Gastroesophageal sphincter (tissue), 4 donors: ENCODE data around the gene BEGAIN. TPM values are rescaled to one million over a fixed set of nuclear protein-coding genes. Genes with fewer than 3 reads are reported as not detected.

Source experiments
- ATAC-seq: fragments of 150-250 bp; one replicate; pipeline ENCODE4 v1.9.1; 2016; ENCODE audit warnings: mild to moderate bottlenecking, moderate library complexity
- H3K27ac ChIP-seq, 4 donors: fragments of 200-600 bp; sonication (generic) in 3 of 4; 1 replicate in 3 of 4; 2 replicates in 1 of 4; pipeline ENCODE4 v1.5.1; 2016 to 2019
- H3K27me3 ChIP-seq: fragments of 200-600 bp; sonication (generic); one replicate; pipeline ENCODE4 v1.5.1; 2019
- H3K36me3 ChIP-seq, 2 donors: fragments of 200-600 bp; sonication (generic); one replicate each; pipeline ENCODE4 v1.5.1; 2019; ENCODE audit warnings: control low read depth in 1 of 2
- H3K4me1 ChIP-seq, 3 donors: fragments of 200-600 bp; sonication (generic); 1 replicate in 2 of 3; 2 replicates in 1 of 3; pipeline ENCODE4 v1.5.1; 2016 to 2019; ENCODE audit warnings: control low read depth in 2 of 3
- H3K4me3 ChIP-seq, 2 donors: fragments of 200-600 bp; sonication (generic); one replicate each; pipeline ENCODE4 v1.5.1; 2019; ENCODE audit warnings: mild to moderate bottlenecking in 1 of 2, moderate library complexity in 1 of 2
- H3K9me3 ChIP-seq, 3 donors: fragments of 200-600 bp; sonication (generic); one replicate each; pipeline ENCODE4 v1.5.1; 2017 to 2019; ENCODE audit warnings: control low read depth in 2 of 3
- EP300 ChIP-seq: sonication (generic); formaldehyde crosslinking; IDR thresholded peaks from one replicate; pipeline ENCODE4 v1.6.1; 2017; ENCODE audit warnings: antibody characterized with exemption, mild to moderate bottlenecking
- POLR2A ChIP-seq, 2 donors: fragments of 450-650 bp; IDR thresholded peaks; one replicate each; pipeline ENCODE4 v1.6.1; 2017; ENCODE audit warnings: antibody characterized with exemption in 2 of 2, mild to moderate bottlenecking in 2 of 2, moderate library complexity in 1 of 2
- POLR2AphosphoS5 ChIP-seq: sonication (generic); formaldehyde crosslinking; IDR thresholded peaks from one replicate; pipeline ENCODE4 v1.6.1; 2017; ENCODE audit warnings: antibody characterized with exemption
- WGBS, 2 donors: methylation state at CpG; one replicate each; pipeline ENCODE4 v1.1.5; 2018; ENCODE audit warnings: low coverage in 1 of 2; 5-methylcytosine and 5-hydroxymethylcytosine counted together
- total RNA-seq, 4 donors: library from RNA; depleted of rRNA; stranded (reverse); fragments of >200 nt; gene quantifications; one replicate each; pipeline ENCODE4 v1.1.0, GENCODE V29; 2016
- TF ChIP-seq, protein P1 (sequence below), 4 experiments: fragments of 200-600 bp in 2 of 4; fragments of 450-650 bp in 2 of 4; sonication (generic) in 1 of 4; IDR thresholded peaks; one replicate each; pipeline ENCODE4 v1.5.1; 2017 to 2019; ENCODE audit warnings: antibody characterized with exemption in 4 of 4, mild to moderate bottlenecking in 2 of 4, moderate library complexity in 2 of 4

BEGAIN gene
- total RNA-seq, 4 donors from 2014 or later, result 3.9 to 5.6 (median 4.2) TPM

- H3K9me3 ChIP-seq, result no peaks in the 10 kb centered on the region
- no peak overlapping the region for H3K27ac ChIP-seq
- ATAC-seq, result no peak
- no peak overlapping the region for H3K4me3 ChIP-seq
- 89% methylated on average over 3 of the region's 10 CpGs; no CpG with 5 or more reads in 1 of the 2 donors for WGBS, 2 donors
- peaks cover 40% of the 10 kb centered on the region for H3K27me3 ChIP-seq
- H3K4me1 ChIP-seq, result peaks cover 0 to 29% (median 0%) of the 10 kb centered on the region in 3 donors
- H3K36me3 ChIP-seq, result no peaks in the 10 kb centered on the region
- TF ChIP-seq POLR2A (IDR thresholded peaks at IDR 0.05), result no peak
- no peak for TF ChIP-seq POLR2AphosphoS5
Measured at GRCh38 chr14:100619396-100620254, 32.4 kb upstream of the BEGAIN start.

DNA sequence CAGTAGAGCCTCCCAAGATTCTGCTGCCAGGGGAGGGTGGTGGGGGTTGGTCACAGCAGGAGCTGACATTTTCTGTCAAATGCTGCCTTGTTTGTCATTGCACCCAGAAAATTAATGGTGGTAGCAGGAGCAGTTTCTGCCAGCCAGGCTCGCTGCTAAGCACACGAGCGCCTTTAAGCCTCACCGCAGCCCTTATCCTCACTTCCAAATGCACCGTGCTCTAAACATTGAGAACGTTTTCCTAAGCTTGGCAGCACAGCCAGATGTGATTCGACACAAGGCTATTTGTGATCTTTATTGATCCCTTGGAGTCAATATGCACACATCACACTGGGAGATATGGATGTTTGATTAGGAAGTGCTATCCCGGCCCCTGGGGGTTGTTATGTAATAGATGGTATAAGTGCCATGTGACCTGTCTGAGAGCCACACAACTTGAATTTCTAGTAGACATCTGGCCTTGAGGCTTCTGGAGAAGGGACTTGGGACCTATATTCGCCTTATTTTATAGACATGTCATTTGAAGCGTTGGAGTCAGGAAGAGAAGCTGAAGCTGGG is 31.6 kb upstream of the BEGAIN start:
- H3K4me1 ChIP-seq, result peaks cover 0 to 29% (median 0%) of the 10 kb centered on the region in 3 donors
- H3K4me3 ChIP-seq, result no peak overlapping the region
- H3K36me3 ChIP-seq, result no peaks in the 10 kb centered on the region
- H3K27ac ChIP-seq, result no peak overlapping the region
- no peaks in the 10 kb centered on the region for H3K9me3 ChIP-seq
- WGBS, 2 donors, result 78 to 89% methylated on average over 5 to 7 of the region's 10 CpGs
- H3K27me3 ChIP-seq, result peaks cover 32% of the 10 kb centered on the region
- ATAC-seq, result no peak
- TF ChIP-seq EP300, result no peak
- no peak for TF ChIP-seq POLR2A (IDR thresholded peaks at IDR 0.05)
- TF ChIP-seq, protein P1, sequence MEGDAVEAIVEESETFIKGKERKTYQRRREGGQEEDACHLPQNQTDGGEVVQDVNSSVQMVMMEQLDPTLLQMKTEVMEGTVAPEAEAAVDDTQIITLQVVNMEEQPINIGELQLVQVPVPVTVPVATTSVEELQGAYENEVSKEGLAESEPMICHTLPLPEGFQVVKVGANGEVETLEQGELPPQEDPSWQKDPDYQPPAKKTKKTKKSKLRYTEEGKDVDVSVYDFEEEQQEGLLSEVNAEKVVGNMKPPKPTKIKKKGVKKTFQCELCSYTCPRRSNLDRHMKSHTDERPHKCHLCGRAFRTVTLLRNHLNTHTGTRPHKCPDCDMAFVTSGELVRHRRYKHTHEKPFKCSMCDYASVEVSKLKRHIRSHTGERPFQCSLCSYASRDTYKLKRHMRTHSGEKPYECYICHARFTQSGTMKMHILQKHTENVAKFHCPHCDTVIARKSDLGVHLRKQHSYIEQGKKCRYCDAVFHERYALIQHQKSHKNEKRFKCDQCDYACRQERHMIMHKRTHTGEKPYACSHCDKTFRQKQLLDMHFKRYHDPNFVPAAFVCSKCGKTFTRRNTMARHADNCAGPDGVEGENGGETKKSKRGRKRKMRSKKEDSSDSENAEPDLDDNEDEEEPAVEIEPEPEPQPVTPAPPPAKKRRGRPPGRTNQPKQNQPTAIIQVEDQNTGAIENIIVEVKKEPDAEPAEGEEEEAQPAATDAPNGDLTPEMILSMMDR (IDR thresholded peaks at IDR 0.05), result no peak
- TF ChIP-seq POLR2AphosphoS5, result no peak

DNA sequence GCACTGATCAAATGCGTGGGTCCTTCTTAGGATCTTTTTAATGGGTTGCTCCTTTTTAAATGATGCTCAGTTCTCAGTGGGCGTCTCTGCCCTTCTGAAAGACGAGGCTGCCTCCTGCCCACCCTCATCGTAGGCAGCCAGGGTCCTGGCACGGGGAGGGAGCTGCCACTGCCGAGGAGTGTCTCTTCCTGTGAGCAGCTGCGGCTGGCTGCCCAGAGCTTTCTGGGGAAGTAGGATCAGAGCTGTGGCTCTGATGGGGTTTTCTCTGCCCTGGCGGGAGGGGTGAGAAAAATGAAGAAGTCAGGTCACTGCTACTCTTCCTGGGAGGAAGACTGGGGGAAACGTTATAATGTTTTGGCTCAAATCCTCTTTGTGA is 31.1 kb upstream of the BEGAIN start:
- Histone ChIP-seq H3K9me3 (no peaks in the 10 kb centered on the region), H3K27ac (no peak overlapping the region), H3K4me1 (peaks cover 0 to 29% (median 0%) of the 10 kb centered on the region in 3 donors), H3K27me3 (peaks cover 26% of the 10 kb centered on the region), H3K4me3 (no peak overlapping the region), H3K36me3 (no peaks in the 10 kb centered on the region)
- whole genome bisulfite sequencing, 2 donors, result 52 to 56% methylated on average over 2 of the region's 9 CpGs
- no peak for ATAC-seq
- TF ChIP-seq, protein P1 (IDR thresholded peaks at IDR 0.05), result no peak
- no peak for TF ChIP-seq POLR2AphosphoS5
- TF ChIP-seq POLR2A (IDR thresholded peaks at IDR 0.05), result no peak
- no peak for TF ChIP-seq EP300

GRCh38 chr14:100617410-100618317 is 30.4 kb upstream of the BEGAIN start:
- ATAC-seq, result no peak
- 55 to 59% methylated on average over 10 to 12 of the region's 20 CpGs for WGBS, 2 donors
- H3K4me1 ChIP-seq, result peaks cover 0 to 29% (median 0%) of the 10 kb centered on the region in 3 donors

More at GRCh38 chr14:100617410-100618317, 30.4 kb upstream of the BEGAIN start:
- Histone ChIP-seq H3K9me3 (no peaks in the 10 kb centered on the region), H3K36me3 (no peaks in the 10 kb centered on the region), H3K27ac (no peak overlapping the region), H3K27me3 (peaks cover 24% of the 10 kb centered on the region), H3K4me3 (no peak overlapping the region)
- TF ChIP-seq POLR2A (IDR thresholded peaks at IDR 0.05) (no peak), EP300 (no peak), POLR2AphosphoS5 (no peak)
- TF ChIP-seq, protein P1 (IDR thresholded peaks at IDR 0.05), result no peak
